GM21723 (cell line): ENCODE measurements around the gene PLCD4.

ENCODE experiments used
- ATAC-seq: cut with Tn5 transposase; IDR thresholded peaks from one replicate; pipeline ENCODE4 v1.9.1; 2021; ENCODE audit warnings: mild to moderate bottlenecking, moderate library complexity; ENCODE audit not compliant: unreplicated experiment

Gene PLCD4

GRCh38 chr2:218607436-218608115, at the start of gene PLCD4:
PLCD4 (plus strand) TSS chr2:218607899; CDS start chr2:218615740, 7,841 bp downstream.
- ATAC-seq, result no peak

- no peak for ATAC-seq
These were observed 49.8 kb upstream of the PLCD4 start for GRCh38 chr2:218557941-218558340.

GRCh38 chr2:218558986-218559385, 48.7 kb upstream of the PLCD4 start:
- no peak for ATAC-seq

- no peak for ATAC-seq
These were observed 43.6 kb upstream of the PLCD4 start for GRCh38 chr2:218564056-218564455.

DNA sequence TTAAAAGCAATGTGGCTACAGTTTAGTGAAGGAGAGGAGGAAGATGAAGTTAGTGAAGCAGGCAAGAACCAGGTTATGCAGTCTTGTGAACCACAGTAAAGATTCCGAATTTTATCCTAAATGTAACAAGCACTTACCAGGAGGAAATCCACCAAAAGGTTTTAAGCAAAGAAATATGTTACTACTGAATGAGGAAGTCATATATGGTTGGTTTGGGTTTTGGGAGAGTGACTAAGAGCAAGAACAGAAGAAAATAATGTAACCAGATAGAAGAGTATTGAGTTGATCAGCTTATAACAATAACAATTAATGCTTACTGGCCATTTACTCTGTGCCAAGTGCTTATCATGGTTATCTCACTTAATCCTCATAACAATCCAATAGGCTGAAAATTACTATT, 41.4 kb upstream of the PLCD4 start:
- no peak for ATAC-seq

GRCh38 chr2:218567797-218568189, 39.9 kb upstream of the PLCD4 start:
- ATAC-seq, result peak; percentile 44

GRCh38 chr2:218568190-218569037, 39.3 kb upstream of the PLCD4 start, which contains the start of the genes CNOT9 and USP37:
CNOT9 (plus strand) TSS chr2:218568839; CDS start chr2:218568955, 116 bp downstream.
USP37 (minus strand) TSS chr2:218568351; CDS start chr2:218558653, 9,698 bp downstream.
- ATAC-seq, result peak; percentile 76

DNA sequence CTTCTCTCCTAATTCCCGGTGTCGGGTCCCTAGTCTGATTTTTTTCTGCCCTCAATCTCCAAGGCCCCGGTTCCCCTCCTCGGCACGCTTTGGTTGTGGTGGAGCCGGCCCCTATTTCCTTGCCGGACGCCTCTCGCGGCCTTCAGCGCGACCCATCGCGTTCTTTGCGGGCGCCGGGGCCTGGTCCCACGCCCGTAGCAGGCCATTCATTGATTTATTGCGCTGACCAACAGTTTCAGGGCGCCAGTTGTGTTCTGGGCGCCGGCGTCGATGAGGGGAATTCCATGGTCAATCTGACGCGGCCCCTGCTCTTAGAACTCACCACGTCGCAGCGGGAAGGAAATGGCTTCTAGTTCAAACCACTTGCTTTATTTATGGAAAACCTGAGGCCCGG, 38.7 kb upstream of the PLCD4 start:
- peak; percentile 32 for ATAC-seq

GRCh38 chr2:218569661-218570500, 37.8 kb upstream of the PLCD4 start:
- ATAC-seq, result no peak

DNA sequence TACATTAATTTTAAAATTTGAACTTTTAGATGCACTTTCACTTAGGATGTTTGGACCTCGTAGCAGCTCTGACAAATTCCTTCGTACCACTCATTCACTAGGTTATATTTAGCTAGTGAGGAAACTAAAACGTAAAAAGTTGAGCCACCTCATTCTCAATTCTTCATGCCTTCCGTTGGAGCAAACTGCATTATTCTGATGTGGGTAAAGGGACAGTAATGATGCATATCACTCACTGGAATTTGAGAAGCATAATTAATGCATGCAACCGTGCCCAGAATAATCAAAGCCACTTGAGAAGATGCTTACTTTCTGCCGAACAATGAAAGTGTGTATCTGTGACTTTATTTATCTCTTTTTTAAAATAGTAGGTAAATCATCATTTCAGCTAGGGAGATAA, 36.8 kb upstream of the PLCD4 start:
- ATAC-seq, result no peak

DNA sequence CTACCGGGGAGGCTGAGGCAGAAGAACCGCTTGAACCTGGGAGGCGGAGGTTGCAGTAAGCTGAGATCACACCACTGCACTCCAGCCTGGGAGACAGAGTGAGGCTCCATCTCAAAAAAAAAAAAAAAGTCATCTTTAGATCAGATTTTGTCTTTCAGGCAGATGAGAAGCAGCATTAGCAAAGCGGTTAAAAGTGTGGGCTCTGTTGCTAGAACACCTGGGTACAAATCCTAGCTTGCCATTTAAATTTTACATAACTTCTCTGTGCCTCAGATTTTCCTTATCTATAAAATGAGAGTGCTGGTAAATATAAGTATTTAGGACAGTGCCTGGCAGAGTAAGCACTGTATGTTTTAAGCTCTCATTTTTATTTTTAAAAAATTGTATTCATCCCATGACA, 30.8 kb upstream of the PLCD4 start:
- no peak for ATAC-seq

- no peak for ATAC-seq
These were observed 30.0 kb upstream of the PLCD4 start for GRCh38 chr2:218577482-218578220.

GRCh38 chr2:218578272-218578877, 29.3 kb upstream of the PLCD4 start:
- no peak for ATAC-seq

DNA sequence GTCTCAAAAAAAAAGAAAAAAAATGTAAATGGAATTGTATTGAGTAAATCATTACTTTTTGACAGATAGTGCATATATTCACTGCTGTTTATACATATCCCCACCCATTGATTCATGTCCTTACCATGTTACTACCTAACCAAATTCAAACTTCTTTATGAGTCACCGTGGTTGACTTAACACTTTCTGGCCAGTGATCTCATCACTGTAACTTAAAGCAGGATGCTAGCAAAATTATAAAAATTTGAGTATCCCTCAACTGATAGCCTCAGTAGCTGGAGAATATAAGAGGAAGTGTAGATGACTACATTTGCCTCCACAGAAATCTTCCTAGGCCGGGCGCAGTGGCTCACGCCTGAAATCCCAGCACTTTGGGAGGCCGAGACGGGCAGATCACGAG, 25.6 kb upstream of the PLCD4 start:
- ATAC-seq, result peak; percentile 79

DNA sequence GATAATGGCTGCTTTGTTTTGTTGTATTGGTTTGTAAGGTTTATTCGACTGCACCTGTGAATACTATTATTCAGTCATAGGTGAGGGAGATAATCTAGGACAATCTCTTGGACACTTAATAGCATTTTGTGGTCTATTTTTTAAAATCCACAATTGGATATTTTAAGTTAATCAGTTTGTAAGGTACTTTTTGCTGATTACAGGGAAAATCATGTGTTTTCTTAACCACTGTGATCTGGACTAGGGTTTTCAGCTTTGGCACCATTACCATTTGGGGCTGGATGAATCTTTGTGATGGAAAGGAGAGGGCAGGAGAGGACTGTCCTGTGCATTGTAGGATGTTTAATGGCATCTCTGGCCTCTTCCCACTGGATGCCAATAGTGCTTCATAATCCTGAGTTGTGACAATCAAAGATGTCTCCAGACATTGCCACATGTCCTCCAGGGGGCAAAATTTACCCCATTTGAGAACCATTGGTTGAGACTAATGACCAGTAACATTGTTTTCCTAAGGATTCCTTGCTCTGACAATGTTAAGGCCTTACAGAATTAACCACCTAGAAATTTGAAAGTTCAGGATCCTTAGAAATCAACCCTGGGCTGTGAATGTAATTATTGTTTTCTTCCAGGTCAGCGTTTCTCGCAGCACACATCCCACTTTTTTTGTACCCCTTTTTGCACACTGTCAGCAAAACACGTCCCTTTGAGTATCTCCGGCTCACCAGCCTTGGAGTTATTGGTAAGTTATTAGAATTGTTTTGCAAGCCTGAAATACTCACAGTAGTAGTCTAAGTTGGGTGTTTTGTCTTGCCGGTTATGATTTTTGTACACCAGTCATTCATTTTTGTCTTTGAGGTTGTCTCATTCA, 23.5 kb upstream of the PLCD4 start:
- ATAC-seq, result no peak

GRCh38 chr2:218585541-218585940, 22.2 kb upstream of the PLCD4 start:
- no peak for ATAC-seq

- ATAC-seq, result no peak
These were observed 2.3 kb upstream of the PLCD4 start for GRCh38 chr2:218605432-218605831.

- no peak for ATAC-seq
These were observed 8.2 kb downstream of the PLCD4 start for GRCh38 chr2:218615868-218616315.
